Activated CD4-positive, alpha-beta memory T cell treated with anti-CD3 and anti-CD28 coated beads, Interleukin-2, amount 10 ng/mL, durations not matched to agents 7 days and 5 days (primary cell): ENCODE data around the gene RAVER1. TPM values are rescaled to one million over a fixed set of nuclear protein-coding genes. Genes with fewer than 3 reads are reported as not detected.
"Not testable (repeated sequence)": the region's sequence is repeated elsewhere in the genome, so short reads cannot be mapped to it uniquely, and the experiment has no call there.

Source experiments
- CTCF ChIA-PET: fragments of 350-600 bp; sonication (Branson Sonifier 250); formaldehyde crosslinking; loops from one replicate; lab custom pipeline; 2021; ENCODE audit warnings: antibody characterized with exemption, inconsistent platforms; lab: Charles Lee
- POLR2A ChIA-PET: fragments of 350-600 bp; sonication (Branson Sonifier 250); formaldehyde crosslinking; loops from one replicate; lab custom pipeline; 2021; ENCODE audit warnings: antibody characterized with exemption; lab: Charles Lee
- DNase-seq: peaks from one replicate; pipeline ENCODE4 v3.0.0-alpha.2; 2020
- H3K27ac Mint-ChIP-seq: one replicate; pipeline ENCODE4 v1.8.0; 2021; ENCODE audit warnings: mild to moderate bottlenecking, mixed read lengths
- H3K27me3 Mint-ChIP-seq: one replicate; pipeline ENCODE4 v1.8.0; 2021; ENCODE audit warnings: mixed read lengths
- H3K36me3 Mint-ChIP-seq: one replicate; pipeline ENCODE4 v1.8.0; 2021; ENCODE audit warnings: low read depth, mixed read lengths
- H3K4me1 Mint-ChIP-seq: one replicate; pipeline ENCODE4 v1.8.0; 2021; ENCODE audit warnings: mixed read lengths
- H3K4me3 Mint-ChIP-seq: one replicate; pipeline ENCODE4 v1.8.0; 2021; ENCODE audit warnings: mild to moderate bottlenecking, mixed read lengths
- H3K9me3 Mint-ChIP-seq: one replicate; pipeline ENCODE4 v1.8.0; 2021; ENCODE audit warnings: mixed read lengths
- total RNA-seq, 2 experiments: library from RNA; stranded (reverse); gene quantifications; one replicate each; pipeline ENCODE4 v1.2.3, GENCODE V29; 2021

The RAVER1 gene
- total RNA-seq, 2 experiments from 2014 or later, result 62.1 to 68.6 TPM

DNA sequence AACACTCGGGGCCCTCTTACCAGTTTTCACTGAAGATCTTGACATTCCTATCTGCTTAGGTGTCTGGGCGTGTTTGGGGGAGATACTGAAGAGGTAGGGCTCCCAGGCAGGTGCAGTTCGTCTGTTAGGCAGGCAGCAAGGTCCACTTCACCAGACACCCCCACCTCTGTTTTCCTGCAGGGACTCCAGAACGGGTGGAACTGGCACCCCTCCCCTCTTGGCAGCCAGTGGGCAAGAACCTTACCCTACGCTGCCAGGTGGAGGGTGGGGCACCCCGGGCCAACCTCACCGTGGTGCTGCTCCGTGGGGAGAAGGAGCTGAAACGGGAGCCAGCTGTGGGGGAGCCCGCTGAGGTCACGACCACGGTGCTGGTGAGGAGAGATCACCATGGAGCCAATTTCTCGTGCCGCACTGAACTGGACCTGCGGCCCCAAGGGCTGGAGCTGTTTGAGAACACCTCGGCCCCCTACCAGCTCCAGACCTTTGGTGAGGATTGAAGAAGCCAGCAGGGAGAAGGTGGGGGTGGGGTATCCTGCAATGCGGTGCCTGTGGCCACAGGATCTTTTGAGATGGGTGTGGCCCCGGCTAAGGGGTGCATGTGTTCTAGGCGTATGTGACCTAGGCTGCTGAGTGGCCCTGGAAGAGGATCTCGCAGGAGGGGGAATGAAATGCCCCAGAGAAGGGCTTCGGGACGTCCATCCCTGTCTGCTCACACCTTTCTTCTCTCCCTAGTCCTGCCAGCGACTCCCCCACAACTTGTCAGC lies 49.8 kb downstream of the RAVER1 start:
- Mint-ChIP-seq H3K9me3 (no peaks in the 10 kb centered on the region), H3K27ac (no peak overlapping the region), H3K4me1 (peaks cover 55% of the 10 kb centered on the region), H3K27me3 (peaks cover 10% of the 10 kb centered on the region), H3K4me3 (no peak overlapping the region), H3K36me3 (peaks cover 54% of the 10 kb centered on the region)
- CTCF ChIA-PET, result no interaction called here
- POLR2A ChIA-PET, result interaction anchor here (2.2 kb wide), 1 partner anchor 13 kb away, joined by 10 read pairs; the partner anchor contains the start of gene ICAM1
- no peak for DNase-seq

DNA sequence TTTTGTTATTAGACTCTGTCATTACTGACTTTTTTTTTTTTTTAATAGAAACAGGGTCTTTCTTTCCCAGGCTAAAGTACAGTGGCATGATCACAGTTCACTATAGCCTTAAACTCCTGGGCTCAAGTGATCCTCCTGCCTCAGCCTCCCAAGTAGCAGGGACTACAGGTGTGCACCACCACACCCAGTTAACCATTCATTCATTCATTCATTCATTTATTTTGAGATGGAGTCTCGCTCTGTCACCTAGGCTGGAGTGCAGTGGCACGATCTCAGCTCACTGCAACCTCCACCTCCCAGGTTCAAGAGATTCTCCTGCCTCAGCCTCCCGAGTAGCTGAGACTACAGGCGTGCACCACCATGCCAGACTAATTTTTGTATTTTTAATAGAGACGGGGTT lies 51.3 kb downstream of the RAVER1 start:
- peaks cover 45% of the 10 kb centered on the region for H3K4me1 Mint-ChIP-seq
- H3K4me3 Mint-ChIP-seq, H3K27me3 Mint-ChIP-seq, DNase-seq, H3K9me3 Mint-ChIP-seq, H3K27ac Mint-ChIP-seq: not testable (repeated sequence)
- ChIA-PET POLR2A (interaction anchor here (1.3 to 2.2 kb wide), 2 partner anchors 10 to 12 kb away, joined by 3 to 10 read pairs; partner anchors contain the start of gene ICAM1), CTCF (interaction anchor here (1.4 kb wide), 1 partner anchor 11 kb away, joined by 4 read pairs; the partner anchor contains the start of gene ICAM1)
- peaks cover 60% of the 10 kb centered on the region for H3K36me3 Mint-ChIP-seq

DNA sequence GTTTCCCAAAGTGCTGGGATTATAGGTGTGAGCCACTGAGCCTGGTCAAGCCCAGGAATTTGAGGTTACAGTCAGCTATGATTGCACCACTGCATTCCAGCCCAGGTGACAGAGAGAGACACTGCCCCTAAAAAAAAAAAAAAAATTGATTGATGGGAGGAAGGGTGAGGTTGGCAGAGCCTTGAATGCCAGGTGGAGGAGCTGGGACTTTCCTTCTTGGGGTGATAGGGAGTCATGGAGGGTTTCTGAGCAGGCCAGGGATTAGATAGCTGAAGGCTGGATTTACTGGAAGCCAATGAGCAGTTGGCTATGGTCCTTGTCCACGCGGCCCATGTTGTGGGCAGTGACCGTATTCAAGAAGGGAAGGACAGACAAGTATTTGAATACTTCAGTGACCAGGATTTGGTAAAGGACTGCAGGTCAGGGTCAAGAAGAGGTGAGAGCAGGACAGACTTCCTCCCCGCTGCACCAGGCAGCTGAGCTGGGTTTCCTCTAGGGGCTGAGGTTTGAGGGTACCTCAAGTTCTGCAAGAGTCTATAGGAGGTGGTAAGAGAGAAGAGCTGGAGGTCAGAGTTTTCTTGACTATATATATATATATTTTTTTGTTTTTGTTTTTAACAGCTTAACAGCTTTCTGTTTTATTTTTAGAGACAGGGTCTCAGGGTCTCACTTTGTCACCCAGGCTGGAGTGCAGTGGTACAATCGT lies 53.4 kb downstream of the RAVER1 start:
- no peak for DNase-seq
- POLR2A ChIA-PET, result interaction anchor here (1.0 to 3.7 kb wide), 2 partner anchors 9 kb away, joined by 5 to 23 read pairs; partner anchors contain the start of genes ICAM1 and ICAM5
- no peaks in the 10 kb centered on the region for H3K27me3 Mint-ChIP-seq
- no peaks in the 10 kb centered on the region for H3K9me3 Mint-ChIP-seq
- H3K27ac Mint-ChIP-seq, result peak overlapping the region; percentile 61
- CTCF ChIA-PET, result interaction anchor here (0.6 to 1.6 kb wide), 6 partner anchors 9 to 349 kb away, joined by 4 to 10 read pairs (median 5); partner anchors contain the start of genes ICAM1 and ICAM5
- H3K4me3 Mint-ChIP-seq, result no peak overlapping the region
- H3K4me1 Mint-ChIP-seq, result peaks cover 27% of the 10 kb centered on the region
- H3K36me3 Mint-ChIP-seq, result peaks cover 46% of the 10 kb centered on the region

DNA sequence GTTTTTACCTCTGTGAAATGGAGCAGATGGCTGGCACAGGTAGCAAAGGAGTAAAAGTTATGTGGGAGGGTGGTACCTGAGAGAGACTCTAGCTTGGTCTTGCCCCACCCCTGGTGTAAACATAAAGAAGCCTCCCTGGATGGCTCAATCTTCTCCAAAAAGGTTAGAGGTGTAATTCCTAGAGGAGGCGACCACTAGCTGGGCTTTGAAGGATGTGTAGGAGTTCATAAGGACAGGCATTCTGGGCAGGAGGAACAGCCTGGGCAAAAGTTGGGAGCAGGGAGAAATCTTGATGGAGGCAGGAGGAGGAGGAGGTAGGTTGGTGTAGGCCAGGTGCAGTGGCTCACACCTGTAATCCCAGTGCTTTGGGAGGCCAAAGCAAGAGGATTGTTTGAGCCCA lies 54.4 kb downstream of the RAVER1 start:
- CTCF ChIA-PET, result interaction anchor here (0.9 to 1.6 kb wide), 2 partner anchors 110 to 134 kb away, joined by 3 to 6 read pairs; no protein-coding TSS in a partner anchor
- no peak overlapping the region for H3K4me3 Mint-ChIP-seq
- POLR2A ChIA-PET, result interaction anchor here (3.7 kb wide), 1 partner anchor 8 kb away, joined by 23 read pairs; the partner anchor contains the start of gene ICAM1
- DNase-seq, result no peak
- H3K36me3 Mint-ChIP-seq, result peaks cover 43% of the 10 kb centered on the region
- H3K27ac Mint-ChIP-seq, result peak overlapping the region; percentile 44
- no peaks in the 10 kb centered on the region for H3K27me3 Mint-ChIP-seq
- peaks cover 31% of the 10 kb centered on the region for H3K4me1 Mint-ChIP-seq
- no peaks in the 10 kb centered on the region for H3K9me3 Mint-ChIP-seq

DNA sequence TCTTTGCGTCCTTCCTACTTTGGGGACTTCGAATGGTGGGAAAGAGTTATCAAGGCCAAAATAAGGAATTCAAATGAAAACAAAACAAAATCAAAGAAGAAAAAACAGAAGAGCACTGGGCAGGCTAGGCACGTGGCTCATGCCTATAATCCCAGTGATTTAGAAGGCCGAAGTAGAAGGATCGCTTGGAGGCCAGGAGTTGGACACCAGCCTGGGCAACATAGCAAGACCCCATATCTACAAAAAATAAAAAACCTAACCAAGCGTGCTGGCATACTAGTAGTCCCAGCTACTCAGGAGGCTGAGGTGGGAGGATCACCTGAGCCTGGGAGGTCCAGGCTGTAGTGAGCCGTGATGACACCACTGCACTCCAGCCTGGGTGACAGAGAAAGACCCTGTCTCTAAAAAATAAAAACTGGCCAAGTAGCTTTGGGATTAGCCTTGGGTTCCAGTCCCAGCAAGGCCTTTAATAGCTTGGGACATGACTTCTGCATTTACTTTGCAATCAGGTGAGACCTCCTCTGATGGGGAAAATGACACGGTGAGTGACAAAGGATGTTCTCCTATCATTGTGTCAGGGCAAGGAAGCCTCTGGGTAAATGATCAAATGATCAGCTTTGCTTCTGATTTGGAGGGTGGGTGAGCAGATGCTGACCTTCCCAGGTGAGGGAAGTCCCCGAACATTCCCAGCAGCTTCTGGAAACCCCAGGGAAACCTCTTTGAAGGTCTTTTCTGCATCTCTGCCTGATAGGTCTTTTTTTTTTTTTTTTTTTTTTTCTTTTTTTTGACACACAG lies 55.3 kb downstream of the RAVER1 start:
- H3K4me3 Mint-ChIP-seq, result no peak overlapping the region
- H3K27ac Mint-ChIP-seq, result no peak overlapping the region
- H3K27me3 Mint-ChIP-seq, result no peaks in the 10 kb centered on the region
- CTCF ChIA-PET, result interaction anchor here (0.7 to 2.0 kb wide), 4 partner anchors 111 to 482 kb away, joined by 3 to 6 read pairs (median 4); no protein-coding TSS in a partner anchor
- no peaks in the 10 kb centered on the region for H3K9me3 Mint-ChIP-seq
- DNase-seq, result no peak
- peaks cover 37% of the 10 kb centered on the region for H3K36me3 Mint-ChIP-seq
- POLR2A ChIA-PET, result interaction anchor here (3.7 kb wide), 1 partner anchor 7 kb away, joined by 23 read pairs; the partner anchor contains the start of gene ICAM1
- peaks cover 30% of the 10 kb centered on the region for H3K4me1 Mint-ChIP-seq

DNA sequence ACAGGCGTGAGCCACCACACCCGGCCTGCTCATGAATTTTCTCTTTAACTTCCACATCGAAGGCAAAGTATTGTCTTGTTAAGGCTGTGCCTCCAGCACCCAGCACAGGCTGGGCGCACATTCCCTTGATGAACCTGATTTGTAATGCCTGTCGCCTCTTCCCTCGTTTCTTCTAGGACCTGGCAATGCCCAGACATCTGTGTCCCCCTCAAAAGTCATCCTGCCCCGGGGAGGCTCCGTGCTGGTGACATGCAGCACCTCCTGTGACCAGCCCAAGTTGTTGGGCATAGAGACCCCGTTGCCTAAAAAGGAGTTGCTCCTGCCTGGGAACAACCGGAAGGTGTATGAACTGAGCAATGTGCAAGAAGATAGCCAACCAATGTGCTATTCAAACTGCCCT lies 58.7 kb downstream of the RAVER1 start:
- peak overlapping the region; percentile 7 for H3K27ac Mint-ChIP-seq
- ChIA-PET POLR2A (interaction anchor here (1.0 to 2.8 kb wide), 3 partner anchors 12 to 106 kb away, joined by 3 to 11 read pairs (median 4); partner anchors contain the start of genes ICAM4 and TYK2), CTCF (interaction anchor here (6.6 kb wide), 1 partner anchor 14 kb away, joined by 98 read pairs; no protein-coding TSS in a partner anchor)
- H3K4me1 Mint-ChIP-seq, result peaks cover 51% of the 10 kb centered on the region
- no peaks in the 10 kb centered on the region for H3K27me3 Mint-ChIP-seq
- H3K4me3 Mint-ChIP-seq, result no peak overlapping the region
- DNase-seq, result no peak
- peaks cover 29% of the 10 kb centered on the region for H3K36me3 Mint-ChIP-seq
- H3K9me3 Mint-ChIP-seq, result no peaks in the 10 kb centered on the region

DNA sequence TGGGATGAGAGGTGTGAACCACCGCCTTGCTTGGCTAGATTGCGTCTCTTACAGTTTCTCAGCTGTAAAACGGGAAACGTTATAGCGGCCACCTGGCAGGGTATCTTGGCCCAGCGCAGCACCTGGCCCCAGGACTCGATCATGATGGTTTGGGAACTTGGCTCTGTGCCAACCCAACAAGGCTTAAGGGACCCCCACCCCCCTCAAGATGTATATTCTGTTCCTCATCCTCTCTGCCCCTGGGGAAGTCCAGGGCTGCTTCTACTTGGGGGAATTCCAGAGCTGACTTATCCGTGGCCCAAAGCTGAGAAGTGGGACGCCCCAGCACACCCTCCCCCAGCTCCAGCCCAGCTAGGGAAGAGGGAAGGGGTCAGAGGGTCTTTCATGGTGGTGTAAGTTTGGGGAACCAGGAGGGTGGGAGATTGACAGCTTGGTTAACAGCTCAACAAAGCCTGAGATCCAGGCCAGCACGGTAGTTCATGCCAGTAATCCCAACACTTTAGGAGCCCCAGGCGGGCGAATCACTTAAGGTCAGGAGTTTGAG lies 61.7 kb downstream of the RAVER1 start:
- Mint-ChIP-seq H3K4me3 (peak overlapping the region; percentile 83), H3K36me3 (peaks cover 19% of the 10 kb centered on the region), H3K27me3 (peaks cover 1% of the 10 kb centered on the region), H3K9me3 (no peaks in the 10 kb centered on the region), H3K4me1 (peaks cover 51% of the 10 kb centered on the region), H3K27ac (peak overlapping the region; percentile 93)
- POLR2A ChIA-PET, result interaction anchor here (0.6 to 4.3 kb wide), 29 partner anchors 8 to 296 kb away, joined by 3 to 105 read pairs (median 8); partner anchors contain the start of genes CDC37, DNMT1, ICAM4 and ICAM5
- peak; percentile 26 for DNase-seq
- CTCF ChIA-PET, result interaction anchor here (0.5 to 10.1 kb wide), 26 partner anchors 9 to 298 kb away, joined by 3 to 238 read pairs (median 6); partner anchors contain the start of genes CDC37, ICAM4, ICAM5 and RAVER1

DNA sequence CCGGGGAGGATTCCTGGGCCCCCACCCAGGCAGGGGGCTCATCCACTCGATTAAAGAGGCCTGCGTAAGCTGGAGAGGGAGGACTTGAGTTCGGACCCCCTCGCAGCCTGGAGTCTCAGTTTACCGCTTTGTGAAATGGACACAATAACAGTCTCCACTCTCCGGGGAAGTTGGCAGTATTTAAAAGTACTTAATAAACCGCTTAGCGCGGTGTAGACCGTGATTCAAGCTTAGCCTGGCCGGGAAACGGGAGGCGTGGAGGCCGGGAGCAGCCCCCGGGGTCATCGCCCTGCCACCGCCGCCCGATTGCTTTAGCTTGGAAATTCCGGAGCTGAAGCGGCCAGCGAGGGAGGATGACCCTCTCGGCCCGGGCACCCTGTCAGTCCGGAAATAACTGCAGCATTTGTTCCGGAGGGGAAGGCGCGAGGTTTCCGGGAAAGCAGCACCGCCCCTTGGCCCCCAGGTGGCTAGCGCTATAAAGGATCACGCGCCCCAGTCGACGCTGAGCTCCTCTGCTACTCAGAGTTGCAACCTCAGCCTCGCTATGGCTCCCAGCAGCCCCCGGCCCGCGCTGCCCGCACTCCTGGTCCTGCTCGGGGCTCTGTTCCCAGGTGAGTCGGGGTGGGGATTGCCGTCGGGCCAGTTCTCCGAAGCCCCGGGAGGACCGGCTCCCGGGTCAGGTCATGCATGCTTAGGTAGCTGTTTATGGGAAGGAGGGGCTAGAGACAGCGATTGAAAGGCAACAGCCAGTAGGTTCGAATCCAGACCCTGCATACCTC lies 62.5 kb downstream of the RAVER1 start, which contains the start of gene ICAM1:
ICAM1 (plus strand) TSS at position 505 of the 779 bp plus-strand sequence; CDS start at position 545, 40 bp downstream.
- peak; percentile 87 for DNase-seq
- ChIA-PET POLR2A (interaction anchor here (0.7 to 4.3 kb wide), 39 partner anchors 9 to 297 kb away, joined by 3 to 105 read pairs (median 7); partner anchors contain the start of genes CDC37, DNMT1, ICAM4 and ICAM5), CTCF (interaction anchor here (0.6 to 10.1 kb wide), 32 partner anchors 10 to 339 kb away, joined by 3 to 238 read pairs (median 6); partner anchors contain the start of genes CDC37, ICAM4, ICAM5 and RAVER1)
- Mint-ChIP-seq H3K27me3 (peaks cover 1% of the 10 kb centered on the region), H3K4me1 (peaks cover 51% of the 10 kb centered on the region), H3K36me3 (peaks cover 19% of the 10 kb centered on the region), H3K27ac (peak within 1 kb of the TSS; percentile 93), H3K4me3 (peak within 1 kb of the TSS; percentile 83), H3K9me3 (no peaks in the 10 kb centered on the region)

DNA sequence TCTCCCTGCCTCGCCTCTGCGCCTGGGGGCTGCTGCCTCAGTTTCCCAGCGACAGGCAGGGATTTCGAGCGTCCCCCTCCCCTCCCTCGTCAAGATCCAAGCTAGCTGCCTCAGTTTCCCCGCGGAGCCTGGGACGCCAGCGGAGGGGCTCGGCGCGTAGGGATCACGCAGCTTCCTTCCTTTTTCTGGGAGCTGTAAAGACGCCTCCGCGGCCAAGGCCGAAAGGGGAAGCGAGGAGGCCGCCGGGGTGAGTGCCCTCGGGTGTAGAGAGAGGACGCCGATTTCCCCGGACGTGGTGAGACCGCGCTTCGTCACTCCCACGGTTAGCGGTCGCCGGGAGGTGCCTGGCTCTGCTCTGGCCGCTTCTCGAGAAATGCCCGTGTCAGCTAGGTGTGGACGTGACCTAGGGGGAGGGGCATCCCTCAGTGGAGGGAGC lies 63.1 kb downstream of the RAVER1 start:
- H3K9me3 Mint-ChIP-seq, result no peaks in the 10 kb centered on the region
- POLR2A ChIA-PET, result interaction anchor here (0.7 to 4.3 kb wide), 36 partner anchors 9 to 298 kb away, joined by 3 to 105 read pairs (median 8); partner anchors contain the start of genes CDC37, DNMT1, ICAM4 and ICAM5
- peaks cover 50% of the 10 kb centered on the region for H3K4me1 Mint-ChIP-seq
- H3K27ac Mint-ChIP-seq, result peak overlapping the region; percentile 93
- CTCF ChIA-PET, result interaction anchor here (0.6 to 10.1 kb wide), 28 partner anchors 10 to 338 kb away, joined by 3 to 238 read pairs (median 6); partner anchors contain the start of genes CDC37, ICAM4, ICAM5 and RAVER1
- peaks cover 16% of the 10 kb centered on the region for H3K36me3 Mint-ChIP-seq
- peak overlapping the region; percentile 83 for H3K4me3 Mint-ChIP-seq
- peaks cover 1% of the 10 kb centered on the region for H3K27me3 Mint-ChIP-seq
- peak; percentile 90 for DNase-seq

DNA sequence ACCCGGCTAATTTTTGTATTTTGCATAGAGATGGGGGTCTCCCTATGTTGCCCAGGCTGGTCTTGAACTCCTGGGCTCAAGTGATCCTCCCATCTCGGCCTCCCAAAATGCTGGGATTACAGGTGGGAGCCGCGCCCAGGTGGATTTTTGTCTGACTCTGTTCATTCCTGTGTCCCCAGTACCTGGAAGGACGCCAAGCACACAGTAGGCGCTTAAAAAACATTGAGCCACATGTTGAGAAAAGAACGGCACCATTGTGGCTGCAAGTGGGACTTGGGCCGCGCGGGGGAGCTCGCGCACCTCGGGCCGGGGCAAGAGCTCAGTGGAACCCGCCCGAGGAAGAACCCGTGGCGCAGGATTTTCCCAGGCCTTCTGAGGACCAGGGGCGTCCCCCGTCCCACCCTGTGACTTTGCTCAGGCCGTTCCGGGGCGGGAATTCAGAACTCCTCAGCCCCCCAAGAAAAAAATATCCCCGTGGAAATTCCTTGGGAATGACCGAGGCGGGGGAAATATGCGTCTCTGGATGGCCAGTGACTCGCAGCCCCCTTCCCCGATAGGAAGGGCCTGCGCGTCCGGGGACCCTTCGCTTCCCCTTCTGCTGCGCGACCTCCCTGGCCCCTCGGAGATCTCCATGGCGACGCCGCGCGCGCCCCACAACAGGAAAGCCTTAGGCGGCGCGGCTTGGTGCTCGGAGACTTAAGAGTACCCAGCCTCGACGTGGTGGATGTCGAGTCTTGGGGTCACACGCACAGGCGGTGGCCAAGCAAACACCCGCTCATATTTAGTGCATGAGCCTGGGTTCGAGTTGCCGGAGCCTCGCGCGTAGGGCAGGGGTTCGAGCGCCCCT lies 63.8 kb downstream of the RAVER1 start:
- ChIA-PET CTCF (interaction anchor here (0.7 to 10.1 kb wide), 31 partner anchors 9 to 167 kb away, joined by 3 to 238 read pairs (median 6); partner anchors contain the start of genes CDC37, FDX2, ICAM4 and ICAM5), POLR2A (interaction anchor here (0.6 to 4.3 kb wide), 32 partner anchors 8 to 298 kb away, joined by 3 to 105 read pairs (median 8); partner anchors contain the start of genes CDC37, DNMT1, ICAM4 and ICAM5)
- peaks cover 12% of the 10 kb centered on the region for H3K36me3 Mint-ChIP-seq
- H3K27ac Mint-ChIP-seq, result peak overlapping the region; percentile 93
- H3K4me3 Mint-ChIP-seq, result peak overlapping the region; percentile 83
- peaks cover 1% of the 10 kb centered on the region for H3K27me3 Mint-ChIP-seq
- no peaks in the 10 kb centered on the region for H3K9me3 Mint-ChIP-seq
- peaks cover 45% of the 10 kb centered on the region for H3K4me1 Mint-ChIP-seq
- peak; percentile 91 for DNase-seq
